ENCODE results near the gene LDB3. TPM values are rescaled to one million over a fixed set of nuclear protein-coding genes. Genes with fewer than 3 reads are reported as not detected.

LDB3 gene
- total and polyA plus RNA-seq, 2 of the 8 experiments (the other 6 are each of a cell fraction or from before 2014, with no cell fraction given), result 0.20 to 0.43 TPM

- Histone ChIP-seq H3K27ac (ENCODE audit: low read depth, low read length) (no peak overlapping the region), H3K79me2 (ENCODE audit: control insufficient read depth in 1 of 2, insufficient read depth in 2 of 2, low read length in 2 of 2) (no peaks in the 10 kb centered on the region), H4K8ac (ENCODE audit: extremely low read depth, insufficient read depth, low read length) (no peak overlapping the region), H4K5ac (ENCODE audit: insufficient read length, low read depth, low read length) (no peak overlapping the region), H3K56ac (replicated peaks; ENCODE audit: insufficient read length, low read depth, low read length) (no peak overlapping the region), H3K23ac (ENCODE audit: insufficient read length) (no peak overlapping the region), H2BK20ac (ENCODE audit: low read length) (no peak overlapping the region), H3K4me3 (ENCODE audit: extremely low read depth in 1 of 4, insufficient read depth in 2 of 4, low read depth in 3 of 4, low read length in 4 of 4) (no peak overlapping the region), H3K18ac (ENCODE audit: extremely low read depth, low read length) (no peak overlapping the region), H2AFZ (ENCODE audit: low read length) (no peak overlapping the region), H2BK15ac (ENCODE audit: low read length) (no peak overlapping the region), H3K36me3 (ENCODE audit: control insufficient read depth in 2 of 4, insufficient read depth in 4 of 4, low read length in 3 of 4) (no peaks in the 10 kb centered on the region), H3K4me2 (ENCODE audit: insufficient read depth in 1 of 2, low read depth in 2 of 2, low read length in 2 of 2) (no peak overlapping the region), H4K91ac (replicated peaks; ENCODE audit: insufficient read length, low read length) (no peak overlapping the region), H2BK12ac (ENCODE audit: low read depth, low read length) (no peak overlapping the region), H3K9me3 (ENCODE audit: insufficient read depth in 2 of 2, low read depth in 1 of 2, low read length in 1 of 2) (no peaks in the 10 kb centered on the region), H3K23me2 (ENCODE audit: low read depth, low read length) (peaks cover 7% of the 10 kb centered on the region; the same call in 1 of the 2 replicates), H3K14ac (ENCODE audit: insufficient read length) (no peak overlapping the region), H3K9ac (replicated peaks in 1 of 4; ENCODE audit: extremely low read depth in 1 of 4, low read depth in 3 of 4, low read length in 3 of 4) (no peak overlapping the region), H2BK120ac (replicated peaks; ENCODE audit: low read depth, low read length) (no peak overlapping the region), H3K79me1 (ENCODE audit: low read depth, low read length) (no peaks in the 10 kb centered on the region), H3K4me1 (replicated peaks in 1 of 4; ENCODE audit: control insufficient read depth in 3 of 4, insufficient read depth in 4 of 4, low read length in 3 of 4) (peaks cover 0 to 2% (median 0%) of the 10 kb centered on the region in 4 experiments; a peak in 2 of 7 replicates), H3K27me3 (replicated peaks in 1 of 4; ENCODE audit: control insufficient read depth in 3 of 4, extremely low read depth in 1 of 4, insufficient read depth in 3 of 4, low read length in 3 of 4) (no peaks in the 10 kb centered on the region), H2AK5ac (ENCODE audit: low read depth, low read length) (no peak overlapping the region), H2BK5ac (ENCODE audit: low read depth, low read length) (no peak overlapping the region), H3K4ac (replicated peaks; ENCODE audit: insufficient read length, low read depth, low read length) (no peak overlapping the region), H4K20me1 (replicated peaks in 1 of 2; ENCODE audit: control insufficient read depth in 1 of 2, insufficient read depth in 2 of 2, low read length in 2 of 2) (peaks cover 0 to 6% of the 10 kb centered on the region in 2 experiments)
- DNase-seq (ENCODE audit: low read depth in 1 of 2, low spot score in 2 of 2), result no peak
- ChIA-PET CTCF (ENCODE audit: partially characterized antibody) (interaction anchor here (0.6 to 13.4 kb wide), 7 partner anchors 9 to 281 kb away, joined by 3 to 105 read pairs (median 6); no protein-coding TSS in a partner anchor), POLR2A (ENCODE audit: partially characterized antibody) (no interaction called here)
- WGBS, 2 experiments (ENCODE audit: extremely low coverage in 1 of 2, insufficient coverage in 1 of 2, insufficient read length in 1 of 2, insufficient replicate concordance in 2 of 2, low coverage in 1 of 2, low lambda C conversion rate in 2 of 2, missing lambda C conversion rate in 1 of 2), result 96% methylated on average over 12 of the region's 12 CpGs; no CpG with 5 or more reads in 1 of the 2 experiments
- FAIRE-seq, result no peak
- no peak for TF ChIP-seq SP1 (IDR thresholded peaks at IDR 0.05; ENCODE audit: low read depth, low read length)
- no peak for TF ChIP-seq POU5F1 (IDR thresholded peaks at IDR 0.05; ENCODE audit: low read depth, low read length)
- TF ChIP-seq PHF8 (conservative IDR thresholded peaks at IDR 0.05; ENCODE audit: low read depth, low read length), result no peak
- no peak for TF ChIP-seq EP300 (IDR thresholded peaks at IDR 0.05; ENCODE audit: borderline replicate concordance in 1 of 2, low read depth in 2 of 2, low read length in 2 of 2)
- no peak for TF ChIP-seq POLR2A (IDR thresholded peaks at IDR 0.05; ENCODE audit: control extremely low read depth in 1 of 2, low read depth in 2 of 2, low read length in 2 of 2)
- no peak for TF ChIP-seq NANOG (IDR thresholded peaks at IDR 0.05; ENCODE audit: insufficient read depth, low read depth, low read length, poor library complexity, severe bottlenecking)
- TF ChIP-seq NRF1 (IDR thresholded peaks at IDR 0.05; ENCODE audit: low read depth, low read length), result no peak
- TF ChIP-seq RBBP5 (IDR thresholded peaks at IDR 0.05; ENCODE audit: borderline replicate concordance, low read depth, low read length), result no peak
- no peak for TF ChIP-seq HDAC2 (IDR thresholded peaks at IDR 0.05; ENCODE audit: borderline replicate concordance in 1 of 2, low read depth in 2 of 2, low read length in 2 of 2)
- TF ChIP-seq EZH2 (IDR thresholded peaks at IDR 0.05; ENCODE audit: low read depth, low read length, severe bottlenecking), result no peak
- TF ChIP-seq RNF2 (IDR thresholded peaks at IDR 0.05; ENCODE audit: borderline replicate concordance, low read depth, low read length, missing control alignments, poor library complexity, severe bottlenecking), result no peak
- TF ChIP-seq GABPA (IDR thresholded peaks at IDR 0.05; ENCODE audit: borderline replicate concordance, insufficient read depth, low read length), result no peak
- TF ChIP-seq ZNF274 (IDR thresholded peaks at IDR 0.05; ENCODE audit: borderline replicate concordance, extremely low read depth, low read length), result no peak
Observed at GRCh38 chr10:86658261-86658741, 10.0 kb upstream of the LDB3 start.

All from H1 (cell line).